HFFc6 (cell line): ENCODE measurements around the gene UQCRC2. TPM values are rescaled to one million over a fixed set of nuclear protein-coding genes. Genes with fewer than 3 reads are reported as not detected.

Source experiments
- DNase-seq: peaks from one replicate; pipeline ENCODE4 v3.0.0-alpha.2; 2018
- H3K27ac Mint-ChIP-seq: 2 replicates; pipeline ENCODE4 v1.8.0; 2020; ENCODE audit warnings: mild to moderate bottlenecking, mixed read lengths
- H3K27me3 Mint-ChIP-seq: 2 replicates; pipeline ENCODE4 v1.8.0; 2021; ENCODE audit warnings: mild to moderate bottlenecking, moderate library complexity, mixed read lengths; ENCODE audit not compliant: insufficient read depth
- H3K36me3 Mint-ChIP-seq: 2 replicates; pipeline ENCODE4 v1.8.0; 2021; ENCODE audit warnings: low read depth, mixed read lengths
- H3K4me1 Mint-ChIP-seq: 2 replicates; pipeline ENCODE4 v1.8.0; 2020; ENCODE audit warnings: low read depth, mixed read lengths
- H3K4me3 Mint-ChIP-seq: 2 replicates; pipeline ENCODE4 v1.8.0; 2020; ENCODE audit warnings: mild to moderate bottlenecking, moderate library complexity, mixed read lengths
- H3K9me3 Mint-ChIP-seq: 2 replicates; pipeline ENCODE4 v1.8.0; 2020; ENCODE audit warnings: mild to moderate bottlenecking, mixed read lengths
- CTCF ChIP-seq: fragments of 200-600 bp; sonication (generic); IDR thresholded peaks from 2 replicates; pipeline ENCODE4 v1.5.0; 2021; ENCODE audit warnings: antibody characterized with exemption, mild to moderate bottlenecking
- total RNA-seq, 6 experiments: library from RNA; stranded (reverse); fragmentation: NEBNext Ultra II Directional; extraction: Animal tissue kit (Norgen Biotek cat#: 25700); gene quantifications; 2 replicates in 1 of 6; 3 replicates in 5 of 6; pipeline ENCODE4 v1.2.3, GENCODE V29; 2021

UQCRC2 gene
- total RNA-seq, 6 experiments from 2014 or later = 169 to 187 (median 173) TPM

- no peaks in the 10 kb centered on the region for H3K4me1 Mint-ChIP-seq
- H3K36me3 Mint-ChIP-seq = peaks cover 39% of the 10 kb centered on the region
- H3K9me3 Mint-ChIP-seq = no peaks in the 10 kb centered on the region
- no peaks in the 10 kb centered on the region; the same call in 1 of the 2 replicates for H3K27me3 Mint-ChIP-seq
- no peak for TF ChIP-seq CTCF
- no peak for DNase-seq
- H3K4me3 Mint-ChIP-seq = no peak overlapping the region
- no peak overlapping the region for H3K27ac Mint-ChIP-seq
Observed at GRCh38 chr16:21964353-21964752, 11.2 kb downstream of the UQCRC2 start.

GRCh38 chr16:21971856-21972255 lies 18.7 kb downstream of the UQCRC2 start:
- no peaks in the 10 kb centered on the region; the same call in 1 of the 2 replicates for H3K27me3 Mint-ChIP-seq
- H3K4me1 Mint-ChIP-seq = no peaks in the 10 kb centered on the region
- DNase-seq = no peak
- no peaks in the 10 kb centered on the region for H3K9me3 Mint-ChIP-seq
- no peak for TF ChIP-seq CTCF
- H3K4me3 Mint-ChIP-seq = no peak overlapping the region
- peaks cover 24% of the 10 kb centered on the region for H3K36me3 Mint-ChIP-seq
- no peak overlapping the region for H3K27ac Mint-ChIP-seq

GRCh38 chr16:21973945-21974344 lies 20.8 kb downstream of the UQCRC2 start:
- Mint-ChIP-seq H3K27ac (no peak overlapping the region), H3K36me3 (peaks cover 18% of the 10 kb centered on the region), H3K27me3 (no peaks in the 10 kb centered on the region; the same call in none of the 2 replicates), H3K4me1 (no peaks in the 10 kb centered on the region), H3K9me3 (no peaks in the 10 kb centered on the region), H3K4me3 (no peak overlapping the region)
- no peak for TF ChIP-seq CTCF
- no peak for DNase-seq

- TF ChIP-seq CTCF = no peak
Observed at GRCh38 chr16:21980032-21980431, 26.9 kb downstream of the UQCRC2 start.

GRCh38 chr16:21982108-21982507 lies 28.9 kb downstream of the UQCRC2 start:
- Mint-ChIP-seq H3K36me3 (peaks cover 41% of the 10 kb centered on the region), H3K4me3 (no peak overlapping the region), H3K9me3 (no peaks in the 10 kb centered on the region), H3K27ac (no peak overlapping the region), H3K27me3 (no peaks in the 10 kb centered on the region), H3K4me1 (peaks cover 5% of the 10 kb centered on the region; the same call in 1 of the 2 replicates)
- no peak for DNase-seq
- TF ChIP-seq CTCF = peak; percentile 25; the same call in 1 of the 2 replicates

More at GRCh38 chr16:21980032-21980431, 26.9 kb downstream of the UQCRC2 start:
- Mint-ChIP-seq H3K36me3 (peaks cover 32% of the 10 kb centered on the region), H3K27ac (no peak overlapping the region), H3K4me3 (no peak overlapping the region), H3K9me3 (no peaks in the 10 kb centered on the region), H3K4me1 (no peaks in the 10 kb centered on the region), H3K27me3 (no peaks in the 10 kb centered on the region; the same call in 1 of the 2 replicates)
- no peak for DNase-seq

GRCh38 chr16:21984062-21984461 lies 30.9 kb downstream of the UQCRC2 start:
- peaks cover 15% of the 10 kb centered on the region for H3K4me1 Mint-ChIP-seq
- DNase-seq = no peak
- no peak overlapping the region for H3K4me3 Mint-ChIP-seq
- H3K27ac Mint-ChIP-seq = no peak overlapping the region
- no peaks in the 10 kb centered on the region for H3K9me3 Mint-ChIP-seq
- no peak for TF ChIP-seq CTCF
- no peaks in the 10 kb centered on the region for H3K27me3 Mint-ChIP-seq
- peaks cover 42% of the 10 kb centered on the region for H3K36me3 Mint-ChIP-seq
